Fibroblast of the aortic adventitia (primary cell): ENCODE measurements around the gene DLGAP1. TPM values are rescaled to one million over a fixed set of nuclear protein-coding genes. Genes with fewer than 3 reads are reported as not detected.

ENCODE experiments used
- DNase-seq: peaks from one replicate; pipeline ENCODE4 v3.0.0-alpha.2; 2010; ENCODE audit warnings: low read depth
- H3K4me3 ChIP-seq: 2 replicates; pipeline ENCODE4 v1.5.1; 2011; ENCODE audit warnings: low read depth, mild to moderate bottlenecking, control low read depth, low read length, moderate library complexity
- CTCF ChIP-seq: IDR thresholded peaks from 2 replicates; pipeline ENCODE4 v1.5.1; 2011; ENCODE audit warnings: mild to moderate bottlenecking, low read length, control low read depth, inconsistent platforms; ENCODE audit not compliant: insufficient read depth
- total RNA-seq: library from RNA; depleted of rRNA; stranded (reverse); fragments of >200 nt; gene quantifications from 2 replicates; pipeline ENCODE4 v1.2.3, GENCODE V29; 2012; ENCODE audit warnings: low replicate concordance

Gene DLGAP1
- total RNA-seq, 1 donor, result 1.4 TPM

GRCh38 chr18:3985020-3985419 lies 470.1 kb downstream of the DLGAP1 start:
- TF ChIP-seq CTCF, result no peak
- peak; percentile 34 for DNase-seq
- H3K4me3 ChIP-seq, result no peak overlapping the region

DNA sequence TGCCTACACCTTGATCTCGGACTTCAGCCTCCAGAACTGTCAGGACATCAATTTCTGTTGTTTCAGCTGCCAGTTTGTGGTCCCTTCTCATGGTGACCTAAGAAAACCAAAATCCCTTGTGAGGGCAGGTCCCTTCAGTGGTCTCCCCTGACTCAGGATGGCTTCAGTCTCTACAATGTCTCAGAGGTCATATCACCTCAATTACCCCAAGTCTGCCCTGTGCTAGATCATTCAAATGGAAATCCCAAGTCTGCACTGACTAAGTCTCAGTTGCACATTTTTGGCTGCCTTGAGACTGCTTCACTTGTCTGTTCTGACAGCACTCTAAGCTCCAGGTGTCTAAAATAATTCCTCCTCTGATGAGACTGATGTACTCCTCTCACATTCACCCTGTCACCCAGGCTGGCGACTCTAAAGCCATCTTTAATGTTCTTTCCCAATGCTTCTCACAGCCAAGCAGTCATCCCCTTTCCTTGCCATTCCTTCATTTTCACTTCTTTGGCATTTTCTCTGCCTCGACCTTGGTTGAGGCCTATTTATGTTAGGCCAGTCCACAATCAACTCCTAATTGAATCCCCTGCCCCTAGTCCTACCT lies 470.8 kb downstream of the DLGAP1 start:
- no peak for TF ChIP-seq CTCF
- DNase-seq, result no peak
- peak overlapping the region; percentile 4 for H3K4me3 ChIP-seq

GRCh38 chr18:3983351-3983969 lies 471.6 kb downstream of the DLGAP1 start:
- TF ChIP-seq CTCF, result no peak
- peak; percentile 99 for DNase-seq
- no peak overlapping the region for H3K4me3 ChIP-seq

GRCh38 chr18:3982541-3982940 lies 472.6 kb downstream of the DLGAP1 start:
- no peak overlapping the region for H3K4me3 ChIP-seq
- TF ChIP-seq CTCF, result no peak
- no peak for DNase-seq

DNA sequence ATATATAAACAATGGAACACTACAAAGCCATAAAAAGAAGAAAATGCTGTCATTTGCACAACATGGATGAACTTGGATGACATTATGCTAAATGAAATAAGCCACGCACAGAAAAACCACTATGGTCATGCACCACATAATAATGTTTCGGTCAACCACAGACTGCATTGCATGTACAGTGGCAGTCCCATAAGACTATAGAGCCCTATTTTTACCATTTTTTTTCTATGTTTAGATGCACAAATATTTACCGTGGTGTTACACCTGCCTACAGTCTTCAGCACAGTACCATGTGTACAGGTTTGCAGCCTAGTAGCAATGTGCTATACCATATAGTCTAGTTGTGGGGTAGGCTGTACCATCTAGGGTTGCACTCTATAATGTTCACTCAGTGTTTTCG lies 476.1 kb downstream of the DLGAP1 start:
- no peak for DNase-seq
- TF ChIP-seq CTCF, result no peak
- H3K4me3 ChIP-seq, result no peak overlapping the region

DNA sequence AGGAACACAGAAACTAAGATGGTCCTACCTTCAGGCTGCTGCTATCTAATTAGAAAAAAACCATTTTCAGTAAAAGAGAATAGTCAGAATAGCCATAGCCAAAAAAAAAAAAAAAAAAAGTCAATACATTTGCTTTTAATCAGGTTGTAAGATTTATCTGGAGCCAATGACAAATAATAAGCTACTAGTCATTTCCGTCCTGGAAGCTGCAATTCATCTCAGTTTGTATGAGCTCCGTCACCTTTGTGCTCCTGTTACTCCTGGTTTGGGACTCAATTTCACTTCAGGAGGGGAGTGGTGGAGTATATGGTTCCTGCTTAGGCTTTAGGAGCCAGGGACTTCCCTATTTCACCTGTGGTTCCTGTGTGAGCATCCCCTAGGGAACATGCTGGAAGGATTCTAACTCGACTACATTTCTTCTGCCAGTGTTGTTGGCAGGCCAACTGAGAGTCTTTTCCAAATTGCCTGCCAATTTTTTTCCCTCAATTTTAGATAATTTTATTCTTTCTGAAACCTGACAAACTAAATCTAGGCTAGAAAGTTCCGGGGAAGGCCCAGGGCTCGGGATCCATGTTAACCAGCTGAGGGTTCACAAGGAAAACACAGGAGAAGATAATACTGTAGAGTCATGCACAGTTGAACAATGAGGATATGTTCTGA lies 481.8 kb downstream of the DLGAP1 start:
- TF ChIP-seq CTCF, result no peak
- DNase-seq, result peak; percentile 82
- H3K4me3 ChIP-seq, result no peak overlapping the region
